Activated CD8-positive, alpha-beta memory T cell treated with anti-CD3 and anti-CD28 coated beads for 48 hours (primary cell): Measurements from ENCODE around the gene DPH1.

Source experiments
- DNase-seq, 3 experiments: peaks; one replicate each; pipeline ENCODE4 v3.0.0-alpha.2; 2020; ENCODE audit warnings: low read depth in 2 of 3, low spot score in 2 of 3

The DPH1 gene

DNA sequence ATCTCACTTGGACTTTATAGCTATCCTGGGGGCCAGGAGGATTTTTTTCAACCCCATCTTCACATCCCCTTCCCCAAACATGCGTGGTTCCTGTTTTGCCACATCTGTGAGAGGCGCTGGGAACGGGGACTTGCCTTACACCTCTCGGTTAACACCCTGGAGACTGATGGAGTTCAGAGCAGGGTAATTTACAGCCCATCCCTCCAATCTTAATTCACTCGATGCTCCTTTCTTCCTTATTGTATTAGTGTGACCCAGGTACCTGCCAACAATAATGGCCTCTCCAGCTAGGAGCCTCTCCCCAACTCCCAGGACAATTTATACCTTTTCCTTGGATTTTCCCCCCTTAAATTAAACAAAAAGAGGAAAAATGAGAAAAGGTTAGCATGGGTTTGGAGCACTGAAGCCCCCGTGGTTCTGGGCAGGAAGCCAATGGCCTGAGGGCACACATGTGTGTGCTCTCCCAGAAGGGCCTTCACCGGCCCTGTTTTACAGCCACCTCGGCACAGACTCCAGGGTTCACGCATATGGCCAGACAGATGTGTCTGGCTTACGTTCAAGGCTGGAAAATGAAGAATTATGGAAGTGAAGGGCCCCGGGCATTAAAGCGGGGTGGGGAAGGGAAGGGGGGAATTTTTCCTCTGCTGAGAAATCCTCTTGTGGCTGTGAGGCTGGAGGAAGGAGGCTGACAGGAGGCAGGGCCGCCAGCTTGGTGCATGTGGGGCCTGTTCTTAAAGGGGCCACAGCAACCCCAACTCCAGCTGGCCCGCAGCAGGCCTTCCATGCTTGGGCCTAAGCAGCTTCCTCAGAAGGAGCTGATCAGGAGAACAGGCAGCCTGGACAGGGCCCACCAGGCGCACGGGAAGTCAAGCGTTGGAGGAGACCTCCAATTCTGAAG lies 46.4 kb downstream of the DPH1 start:
- no peak for DNase-seq

DNA sequence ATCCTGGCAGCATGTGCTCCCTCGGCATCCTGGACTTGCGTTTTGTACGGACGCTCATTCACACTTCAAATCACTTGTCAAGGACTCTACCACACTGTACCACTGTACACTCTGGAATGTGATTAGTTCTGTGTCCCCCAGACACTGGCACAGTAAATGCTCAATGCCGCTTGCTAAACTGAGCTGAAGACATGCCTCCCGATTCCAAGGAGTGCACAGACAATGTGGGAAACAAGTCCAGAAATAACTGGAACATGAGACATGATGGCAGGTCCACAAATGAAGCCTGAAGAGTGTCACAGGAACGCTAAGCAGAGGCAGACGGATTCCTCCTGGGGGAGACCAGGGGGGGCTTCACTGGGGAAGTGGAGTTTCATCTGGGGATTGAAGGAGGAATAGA lies 47.1 kb downstream of the DPH1 start:
- DNase-seq, result no peak

DNA sequence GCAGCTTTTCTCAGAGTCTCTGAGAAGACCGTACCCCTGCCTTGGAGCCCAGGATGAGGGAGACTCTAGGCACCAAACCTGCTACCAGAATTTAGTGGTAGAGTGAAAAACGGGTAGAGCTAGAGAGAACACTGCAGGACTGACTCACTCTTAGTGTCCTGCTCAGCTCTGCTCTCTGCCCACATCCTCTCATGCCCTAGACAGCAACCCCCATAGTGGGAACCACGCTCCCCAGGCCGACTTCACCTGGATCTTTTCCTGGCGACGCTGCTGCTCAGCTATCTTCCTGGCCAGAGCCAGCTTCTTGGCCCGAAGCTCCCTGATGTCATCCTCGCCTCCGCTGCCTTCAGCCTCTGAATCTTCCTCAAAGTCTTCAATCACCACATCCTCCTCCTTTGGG lies 51.6 kb downstream of the DPH1 start:
- no peak for DNase-seq

DNA sequence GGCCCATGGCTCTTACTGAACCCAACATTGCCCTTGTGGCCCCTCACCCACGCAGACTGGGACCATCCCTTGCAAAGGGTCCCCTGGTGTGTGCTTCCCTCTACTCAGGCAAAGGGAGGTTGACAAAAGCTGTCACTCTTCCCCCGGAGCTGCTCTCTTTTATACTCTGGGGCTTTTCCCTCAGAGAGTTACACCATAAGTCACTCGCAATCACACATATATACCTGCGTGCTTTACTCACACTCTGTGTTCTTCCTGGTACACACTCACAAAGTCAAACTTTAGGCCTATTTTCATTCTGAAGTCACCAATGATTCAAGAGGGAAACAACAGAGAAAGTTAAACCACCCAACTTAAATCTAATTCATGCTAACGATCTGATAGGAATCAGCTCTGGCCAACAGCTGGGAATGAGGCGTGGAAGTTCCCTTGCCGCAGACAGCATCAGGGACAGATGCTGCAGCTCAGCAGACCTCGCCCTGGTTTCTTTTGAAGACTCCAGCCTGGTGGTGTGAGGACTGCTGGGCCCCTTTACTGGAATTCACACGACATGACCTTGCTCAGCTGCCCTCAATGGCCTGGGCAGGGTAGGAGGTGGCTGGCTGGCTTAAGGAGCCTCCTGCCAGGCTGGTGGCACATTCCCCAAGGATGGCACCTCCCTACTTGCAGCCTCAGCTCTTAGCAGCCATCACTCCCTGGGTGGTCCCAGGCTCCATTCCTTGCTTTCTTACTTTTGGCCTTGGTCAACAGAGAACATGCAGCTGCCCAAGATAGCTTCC lies 52.2 kb downstream of the DPH1 start:
- no peak for DNase-seq

DNA sequence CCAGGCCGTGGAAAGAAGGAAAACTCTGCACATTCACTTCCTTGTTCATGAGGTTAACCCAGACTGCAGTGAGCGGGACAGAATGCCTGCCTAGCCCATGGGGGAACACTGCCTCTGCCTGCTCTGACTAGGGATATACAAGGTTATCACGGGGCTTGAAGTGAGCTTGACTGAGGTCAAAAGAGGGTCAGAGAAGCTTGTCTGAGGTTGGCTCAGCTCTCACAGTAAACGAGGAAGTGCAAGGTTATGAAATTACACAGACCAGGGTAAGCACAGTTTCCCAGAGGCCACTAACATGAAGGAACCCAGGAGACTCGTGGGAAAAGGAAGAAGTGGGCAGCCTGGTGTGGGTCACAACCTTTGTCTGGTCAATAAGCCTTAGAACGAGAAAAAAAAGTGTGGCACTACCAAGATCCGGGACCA lies 53.7 kb downstream of the DPH1 start:
- DNase-seq, result no peak

DNA sequence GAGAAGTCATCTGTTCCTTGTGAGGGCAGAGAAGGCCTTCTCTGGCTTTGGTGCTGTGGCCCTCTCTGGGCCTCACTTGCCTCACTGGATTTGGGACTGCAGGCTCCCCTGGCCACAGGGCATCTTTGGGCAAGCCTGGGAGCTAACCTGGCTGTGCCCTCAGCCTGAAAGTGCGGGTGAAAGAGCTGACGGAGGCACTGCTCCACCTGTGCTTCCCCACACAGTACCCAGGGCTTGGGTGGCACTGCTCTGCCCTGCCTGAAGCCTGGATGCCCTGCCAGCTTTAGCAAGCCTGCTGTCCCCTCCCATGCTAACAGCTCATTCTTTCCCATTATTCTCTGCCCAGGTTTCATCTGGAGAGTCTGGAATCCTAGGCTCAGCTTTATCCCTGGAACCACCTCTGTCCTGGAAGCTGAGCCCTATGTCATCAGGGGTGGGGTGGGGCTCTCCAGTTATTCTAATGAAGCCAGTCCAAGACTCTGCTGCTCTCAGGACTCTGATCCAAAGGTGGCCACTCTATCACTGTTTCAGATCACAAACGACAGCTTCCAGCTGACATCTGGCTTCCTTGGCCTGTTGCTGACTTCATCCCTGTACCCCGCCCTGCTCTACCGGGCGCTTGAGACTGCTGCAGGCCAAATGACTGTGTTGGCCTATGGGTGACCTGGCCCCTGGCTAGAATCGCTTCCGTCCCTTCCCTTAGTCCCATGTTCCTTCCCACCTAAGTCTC lies 54.2 kb downstream of the DPH1 start:
- DNase-seq, result no peak

DNA sequence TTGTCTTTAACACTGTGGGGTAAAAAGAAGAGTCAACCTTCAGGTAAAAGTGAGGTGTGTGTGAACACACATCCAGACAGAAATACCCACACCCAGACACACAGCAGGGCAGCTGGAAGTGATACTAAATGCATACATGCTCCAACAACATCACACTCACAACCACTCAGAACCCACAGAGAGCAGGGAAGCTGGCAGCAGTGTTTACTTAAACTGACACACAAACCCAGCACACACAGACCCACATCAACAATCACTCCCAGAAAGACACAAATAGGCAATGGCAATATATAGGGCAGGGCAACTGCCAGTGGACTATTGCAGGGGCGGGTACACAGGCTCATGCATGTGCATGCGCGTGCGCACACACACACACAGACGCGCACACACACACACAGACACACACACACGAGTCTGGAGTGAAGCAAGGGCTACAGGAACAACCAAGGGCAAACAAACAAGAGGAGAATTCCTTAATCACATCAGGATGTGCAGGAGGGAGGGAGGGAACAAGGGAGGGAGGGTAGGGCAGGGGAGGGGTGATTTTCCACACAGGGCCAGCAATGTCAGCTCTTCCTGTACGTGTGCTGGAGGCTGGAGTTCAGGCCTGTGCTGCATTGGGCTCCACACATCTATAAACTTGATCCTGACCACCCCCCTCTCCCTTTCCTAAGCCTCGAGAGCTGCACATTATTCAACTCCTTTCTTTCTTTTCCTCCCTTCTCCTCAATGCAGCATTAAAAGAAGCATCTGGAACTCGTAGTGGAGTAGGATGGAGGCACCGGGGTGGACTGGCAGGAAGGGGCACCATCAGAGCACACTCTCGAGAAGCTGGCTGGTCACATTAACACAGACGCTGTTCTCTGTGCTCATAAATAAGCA lies 55.1 kb downstream of the DPH1 start:
- no peak for DNase-seq

DNA sequence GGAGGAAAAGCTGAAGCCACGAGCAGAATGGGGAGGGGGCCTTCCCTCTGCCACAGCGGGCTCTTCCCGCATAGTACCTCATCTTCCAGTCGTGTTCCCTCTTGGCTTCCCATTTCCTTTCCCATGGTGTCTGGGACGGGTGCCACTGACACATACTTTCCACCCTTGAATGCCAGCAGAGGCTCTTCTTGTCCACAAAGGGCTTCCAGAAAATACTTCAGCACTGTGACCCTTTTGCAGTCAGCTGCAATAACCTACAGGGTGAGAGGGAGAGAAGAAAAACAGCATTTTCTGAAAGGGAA lies 55.6 kb downstream of the DPH1 start:
- DNase-seq, result no peak

DNA sequence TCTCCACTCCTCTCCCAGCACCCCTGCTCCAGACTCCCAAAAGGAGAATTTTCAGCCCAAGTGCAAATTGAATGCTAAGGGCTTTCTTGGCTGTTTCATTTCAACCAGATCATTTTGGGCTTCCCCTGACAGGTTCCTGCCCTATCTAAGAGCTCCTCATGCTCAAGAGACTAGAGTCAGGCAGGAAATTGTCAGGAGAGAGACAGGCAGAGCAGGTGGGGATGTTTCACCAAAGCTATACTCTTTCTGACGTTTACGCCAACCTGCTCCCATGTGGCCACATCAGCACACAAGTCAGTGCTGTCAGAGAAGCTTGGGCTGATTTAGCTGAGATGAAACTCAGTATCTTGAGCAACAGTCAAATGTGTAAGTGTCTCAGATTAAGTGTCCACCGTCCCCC lies 56.4 kb downstream of the DPH1 start:
- no peak for DNase-seq

DNA sequence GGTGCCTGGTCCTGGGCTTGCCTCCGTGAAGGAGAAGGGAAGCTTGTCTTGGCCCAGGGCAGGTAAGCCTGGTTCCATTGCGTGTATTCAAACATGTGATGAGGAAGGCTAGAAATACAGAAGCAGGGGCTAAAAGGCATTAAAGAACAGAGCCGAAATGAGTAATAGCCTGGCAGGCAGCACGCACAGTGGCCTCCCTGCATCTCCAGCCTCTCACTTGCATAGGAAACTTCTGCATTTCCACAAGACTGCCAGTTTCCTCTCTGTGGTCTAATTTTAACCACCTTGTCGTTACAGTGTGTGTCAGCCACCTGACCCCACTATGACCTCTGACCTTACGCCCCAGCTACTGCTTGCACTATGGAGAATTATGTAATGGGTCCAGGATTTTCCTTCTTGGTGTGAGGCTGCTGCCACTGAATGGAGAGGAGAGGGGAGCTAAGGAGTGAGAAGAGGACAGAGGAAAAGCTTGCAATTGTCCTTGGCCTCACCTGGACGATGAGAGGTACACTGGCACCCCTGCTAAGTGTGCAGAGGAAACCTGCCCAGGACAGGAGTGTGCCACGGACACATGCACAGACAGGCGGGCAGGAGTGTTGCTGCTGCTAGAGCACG lies 57.8 kb downstream of the DPH1 start:
- DNase-seq, result peak in 1 of 3 experiments; percentile 39

DNA sequence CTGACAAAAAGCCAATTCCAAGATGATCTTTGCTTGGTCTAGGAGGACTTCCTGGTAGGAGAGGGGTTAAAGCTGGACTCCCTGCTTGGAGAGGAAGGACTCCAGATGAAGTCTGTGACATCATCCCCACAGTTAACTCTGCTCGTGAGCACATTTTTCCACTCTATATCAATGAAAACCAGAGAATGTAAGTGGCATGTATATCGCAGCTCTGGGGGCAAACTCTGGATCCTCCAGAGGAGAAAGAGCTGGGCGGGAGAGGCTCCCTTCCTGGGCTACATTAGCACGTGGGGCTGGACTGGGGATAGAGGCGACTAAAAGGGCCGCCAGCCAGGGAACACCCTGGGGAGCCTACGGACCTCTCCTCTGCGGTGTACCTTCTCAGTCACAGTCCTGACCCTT lies 59.1 kb downstream of the DPH1 start:
- DNase-seq, result no peak

DNA sequence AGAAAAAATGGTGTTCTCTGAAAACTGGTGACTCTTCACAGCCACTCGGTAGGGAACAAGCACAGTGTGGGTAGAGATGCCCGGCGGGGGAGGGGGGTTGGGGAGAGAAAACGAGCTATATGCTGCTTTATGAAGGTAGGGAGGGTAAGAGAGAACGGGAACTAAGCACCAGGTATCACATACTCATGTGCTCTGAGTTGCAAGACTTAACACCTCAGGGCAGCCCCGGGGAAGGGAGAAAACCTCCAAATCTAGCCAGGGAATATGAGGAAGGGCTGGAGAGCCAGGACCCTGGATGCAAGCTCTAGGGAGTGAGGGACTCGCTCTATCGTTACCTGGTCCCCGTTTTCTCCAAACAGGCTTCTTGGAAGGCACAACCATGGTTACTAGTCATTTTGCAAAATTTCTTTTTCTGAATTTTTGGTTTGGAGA lies 60.3 kb downstream of the DPH1 start:
- DNase-seq, result no peak

DNA sequence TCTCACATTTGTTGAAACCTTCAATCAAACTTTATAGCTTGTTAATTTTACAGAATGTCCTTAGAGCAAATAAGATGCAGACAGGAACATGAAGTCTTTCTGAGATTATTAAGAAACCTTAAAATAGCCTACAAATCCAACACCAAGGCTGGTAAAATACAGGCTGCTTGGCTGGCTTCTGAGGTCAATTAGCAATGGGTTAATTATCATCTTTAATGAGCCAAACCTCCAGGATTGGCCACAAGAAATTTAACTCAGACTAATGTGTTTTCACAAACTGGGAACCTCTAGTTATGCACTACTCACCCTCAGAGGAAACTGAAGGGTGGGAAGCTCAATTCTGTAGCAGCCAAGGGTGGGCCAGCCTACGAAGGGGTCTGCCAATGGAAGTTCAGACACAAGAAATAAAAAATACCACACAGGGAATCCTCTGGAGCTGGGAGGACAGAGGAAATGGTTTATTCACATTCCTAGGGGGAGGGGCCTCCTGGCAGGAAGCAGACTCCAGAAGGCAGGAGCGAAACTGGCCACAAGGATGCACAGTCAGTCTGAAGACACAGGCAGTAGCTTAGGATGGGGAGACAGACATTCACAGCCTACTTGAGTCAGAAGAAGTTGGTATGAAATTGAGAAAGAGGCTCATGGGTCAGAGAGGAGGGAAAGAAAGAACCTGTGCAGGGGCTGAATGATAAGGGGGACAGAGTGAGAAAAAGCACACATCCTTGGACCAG lies 61.0 kb downstream of the DPH1 start:
- no peak for DNase-seq

DNA sequence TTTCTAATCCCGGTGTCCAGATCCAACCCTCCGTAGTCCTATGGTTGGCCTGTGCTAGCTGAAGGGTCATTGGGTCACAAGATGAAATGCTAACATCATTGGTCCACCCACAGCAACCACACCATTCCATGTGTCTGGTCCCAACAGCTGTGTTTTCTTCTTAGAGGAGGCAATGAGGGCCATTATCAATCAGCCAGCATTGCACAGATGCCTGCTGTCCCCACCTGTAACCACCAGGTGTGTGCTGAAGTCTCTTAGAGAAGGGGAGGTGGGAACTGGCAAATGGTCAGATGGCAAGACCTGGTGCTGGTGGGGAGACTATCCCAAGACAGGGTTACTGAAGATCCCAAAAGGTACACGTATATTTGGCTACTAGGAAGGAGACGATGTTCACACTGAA lies 62.3 kb downstream of the DPH1 start:
- DNase-seq, result no peak

DNA sequence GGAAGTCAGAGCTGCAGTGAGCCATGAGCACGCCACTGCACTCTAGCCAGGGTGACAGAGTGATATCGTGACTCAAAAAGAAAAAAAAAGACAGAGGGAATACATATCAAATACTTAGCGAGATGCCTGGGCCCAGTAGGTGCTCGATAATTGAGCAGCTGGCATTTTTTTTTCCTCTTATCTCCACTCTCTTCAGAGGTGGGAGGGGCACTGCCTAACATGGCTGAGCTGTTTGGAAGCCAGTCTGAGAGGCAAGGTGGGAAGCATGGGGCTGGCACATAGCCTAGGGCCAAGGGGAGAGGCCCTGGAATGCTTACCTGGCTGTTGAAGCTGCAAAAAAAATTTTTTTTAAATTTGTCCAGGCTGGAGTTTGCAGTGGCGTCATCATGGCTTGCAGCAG lies 63.4 kb downstream of the DPH1 start:
- DNase-seq, result no peak
